HG03139 (cell line): ENCODE data around the gene C21orf58.
A peak's percentile ranks its signal among the peaks of the same experiment; 100 is the strongest.

ENCODE experiments used
- ATAC-seq: cut with Tn5 transposase; IDR thresholded peaks from one replicate; pipeline ENCODE4 v1.9.1; 2021; ENCODE audit not compliant: unreplicated experiment

Gene C21orf58

GRCh38 chr21:46297338-46298271, 26.1 kb downstream of the C21orf58 start:
- ATAC-seq, result no peak

- ATAC-seq, result no peak
Observed at GRCh38 chr21:46295996-46296752, 27.5 kb downstream of the C21orf58 start.

- no peak for ATAC-seq
Observed at GRCh38 chr21:46295177-46295770, 28.4 kb downstream of the C21orf58 start.

GRCh38 chr21:46294647-46295176, 29.0 kb downstream of the C21orf58 start:
- ATAC-seq, result no peak

- no peak for ATAC-seq
Observed at GRCh38 chr21:46291561-46291960, 32.1 kb downstream of the C21orf58 start.

- ATAC-seq, result no peak
Observed at GRCh38 chr21:46289655-46290179, 34.0 kb downstream of the C21orf58 start.

- ATAC-seq, result no peak
Observed at GRCh38 chr21:46287541-46287940, 36.1 kb downstream of the C21orf58 start.

GRCh38 chr21:46286648-46287002, 37.0 kb downstream of the C21orf58 start:
- no peak for ATAC-seq

GRCh38 chr21:46285761-46286647, 37.7 kb downstream of the C21orf58 start, which contains the start of gene YBEY:
YBEY (plus strand) TSS chr21:46286342; CDS start chr21:46286914, 572 bp downstream.
- ATAC-seq, result peak; percentile 74

- ATAC-seq, result no peak
Observed at GRCh38 chr21:46285206-46285661, 38.4 kb downstream of the C21orf58 start, which contains the start of gene MCM3AP. MCM3AP (minus strand) TSS chr21:46285611; CDS start chr21:46285286, 325 bp downstream.

GRCh38 chr21:46284733-46285132, 38.9 kb downstream of the C21orf58 start:
- ATAC-seq, result no peak

GRCh38 chr21:46284077-46284644, 39.5 kb downstream of the C21orf58 start:
- no peak for ATAC-seq

- ATAC-seq, result no peak
Observed at GRCh38 chr21:46274797-46275390, 48.8 kb downstream of the C21orf58 start.

- ATAC-seq, result no peak
Observed at GRCh38 chr21:46273341-46273740, 50.3 kb downstream of the C21orf58 start.

- no peak for ATAC-seq
Observed at GRCh38 chr21:46269466-46269865, 54.2 kb downstream of the C21orf58 start.

- ATAC-seq, result no peak
Observed at GRCh38 chr21:46268371-46268770, 55.3 kb downstream of the C21orf58 start.

GRCh38 chr21:46266946-46267345, 56.7 kb downstream of the C21orf58 start:
- no peak for ATAC-seq

GRCh38 chr21:46265736-46266525, 57.7 kb downstream of the C21orf58 start:
- no peak for ATAC-seq
